GM23248 (cell line): ENCODE data around the gene NPC1L1.

Source experiments
- EZH2 ChIP-seq: fragments of 200-600 bp; sonication (generic); IDR thresholded peaks from 2 replicates; pipeline ENCODE4 v1.6.1; 2018; ENCODE audit warnings: antibody characterized with exemption, mild to moderate bottlenecking; ENCODE audit not compliant: insufficient read depth, poor library complexity, severe bottlenecking
- EZH2phosphoT487 ChIP-seq: fragments of 200-600 bp; sonication (generic); IDR thresholded peaks from 2 replicates; pipeline ENCODE4 v1.6.1; 2018; ENCODE audit warnings: antibody characterized with exemption, moderate library complexity, mild to moderate bottlenecking, low read depth; ENCODE audit not compliant: insufficient read depth

- TF ChIP-seq EZH2 (no peak), EZH2phosphoT487 (no peak)
These were observed 6.6 kb downstream of the NPC1L1 start for GRCh38 chr7:44534501-44534900.
